ENCODE results near the gene DEFB121. TPM values are rescaled to one million over a fixed set of nuclear protein-coding genes. Genes with fewer than 3 reads are reported as not detected.
"Not testable (repeated sequence)": the region's sequence is repeated elsewhere in the genome, so short reads cannot be mapped to it uniquely, and the experiment has no call there.

DEFB121 gene
- total RNA-seq, 1 experiment from 2014 or later = not detected

GRCh38 chr20:31390490-31390889 is 15.5 kb downstream of the DEFB121 start, which contains the start of gene DEFB119:
TSS of gene DEFB119 (minus strand) at chr20:31390590. CDS start at chr20:31390483, 107 bp downstream.
- CTCF ChIA-PET = interaction anchor here (0.9 to 4.0 kb wide), 4 partner anchors 9 to 113 kb away, joined by 3 to 17 read pairs (median 4); no protein-coding TSS in a partner anchor
- BruUV-seq (replicated peaks) = no TSS peak
- TF ChIP-seq CTCF (IDR thresholded peaks at IDR 0.05; ENCODE audit: unreplicated experiment) = no peak
- no peak for DNase-seq (ENCODE audit: unreplicated experiment)
- Mint-ChIP-seq H3K27ac (ENCODE audit: low read depth, unreplicated experiment) (no peak within 1 kb of the TSS), H3K27me3 (ENCODE audit: insufficient read depth, unreplicated experiment) (peaks cover 46% of the 10 kb centered on the region), H3K4me3 (ENCODE audit: unreplicated experiment) (no peak within 1 kb of the TSS), H3K9me3 (ENCODE audit: unreplicated experiment) (no peaks in the 10 kb centered on the region), H3K4me1 (ENCODE audit: insufficient read depth, unreplicated experiment) (no peaks in the 10 kb centered on the region), H3K36me3 (ENCODE audit: insufficient read depth, unreplicated experiment) (no peaks in the 10 kb centered on the region)
- intact Hi-C loops (cut with micrococcal nuclease) = no loop called here
- POLR2A ChIA-PET = interaction anchor here (0.7 kb wide), 1 partner anchor 1125 kb away, joined by 3 read pairs; no protein-coding TSS in a partner anchor

- intact Hi-C loops (cut with micrococcal nuclease) = no loop called here
- ChIA-PET POLR2A (no interaction called here), CTCF (no interaction called here)
- TF ChIP-seq CTCF (IDR thresholded peaks at IDR 0.05; ENCODE audit: unreplicated experiment) = no peak
- Mint-ChIP-seq H3K27me3 (ENCODE audit: insufficient read depth, unreplicated experiment) (peaks cover 55% of the 10 kb centered on the region), H3K36me3 (ENCODE audit: insufficient read depth, unreplicated experiment) (no peaks in the 10 kb centered on the region), H3K4me3 (ENCODE audit: unreplicated experiment) (no peak overlapping the region), H3K4me1 (ENCODE audit: insufficient read depth, unreplicated experiment) (no peaks in the 10 kb centered on the region), H3K27ac (ENCODE audit: low read depth, unreplicated experiment) (no peak overlapping the region), H3K9me3 (ENCODE audit: unreplicated experiment) (no peaks in the 10 kb centered on the region)
- BruUV-seq (replicated peaks) = no TSS peak
- DNase-seq (ENCODE audit: unreplicated experiment) = no peak
Observed at GRCh38 chr20:31374346-31374745, 31.7 kb downstream of the DEFB121 start.

- intact Hi-C loops (cut with micrococcal nuclease) = no loop called here
- ChIA-PET CTCF (interaction anchor here (0.6 to 1.3 kb wide), 3 partner anchors 10 to 180 kb away, joined by 3 to 4 read pairs (median 3); partner anchors contain the start of gene HM13), POLR2A (interaction anchor here (1.1 kb wide), 1 partner anchor 24 kb away, joined by 3 read pairs; no protein-coding TSS in a partner anchor)
- peaks cover 33% of the 10 kb centered on the region for H3K27me3 Mint-ChIP-seq (ENCODE audit: insufficient read depth, unreplicated experiment)
- TF ChIP-seq CTCF (IDR thresholded peaks at IDR 0.05; ENCODE audit: unreplicated experiment) = no peak
- no peak within 1 kb of the TSS for H3K27ac Mint-ChIP-seq (ENCODE audit: low read depth, unreplicated experiment)
- H3K4me1 Mint-ChIP-seq (ENCODE audit: insufficient read depth, unreplicated experiment) = no peaks in the 10 kb centered on the region
- H3K36me3 Mint-ChIP-seq (ENCODE audit: insufficient read depth, unreplicated experiment) = no peaks in the 10 kb centered on the region
- DNase-seq (ENCODE audit: unreplicated experiment) = no peak
- no peaks in the 10 kb centered on the region for H3K9me3 Mint-ChIP-seq (ENCODE audit: unreplicated experiment)
- no TSS peak for BruUV-seq (replicated peaks)
- H3K4me3 Mint-ChIP-seq (ENCODE audit: unreplicated experiment) = no peak within 1 kb of the TSS
Observed at GRCh38 chr20:31368301-31368700, 37.7 kb downstream of the DEFB121 start, which contains the start of gene DEFB118. TSS of gene DEFB118 (plus strand) at chr20:31368601. CDS start at chr20:31368651, 50 bp downstream.

GRCh38 chr20:31364272-31364671 is 41.7 kb downstream of the DEFB121 start:
- H3K27me3 Mint-ChIP-seq (ENCODE audit: insufficient read depth, unreplicated experiment) = peaks cover 12% of the 10 kb centered on the region
- CTCF ChIA-PET; DNase-seq (ENCODE audit: unreplicated experiment); intact Hi-C loops (cut with micrococcal nuclease); H3K4me3 Mint-ChIP-seq (ENCODE audit: unreplicated experiment); H3K9me3 Mint-ChIP-seq (ENCODE audit: unreplicated experiment); BruUV-seq (replicated peaks); POLR2A ChIA-PET; H3K36me3 Mint-ChIP-seq (ENCODE audit: insufficient read depth, unreplicated experiment); H3K27ac Mint-ChIP-seq (ENCODE audit: low read depth, unreplicated experiment); H3K4me1 Mint-ChIP-seq (ENCODE audit: insufficient read depth, unreplicated experiment): not testable (repeated sequence)

Measured in MCF 10A (cell line).